H1 (cell line): ENCODE measurements around the gene FGD5. TPM values are rescaled to one million over a fixed set of nuclear protein-coding genes. Genes with fewer than 3 reads are reported as not detected.

Experiments used
- CTCF ChIA-PET: fragments of 300-600 bp; sonication (Branson Sonifier 250); formaldehyde crosslinking; loops from one replicate; lab custom pipeline; 2021; ENCODE audit not compliant: partially characterized antibody; lab: Charles Lee
- POLR2A ChIA-PET: fragments of 300-600 bp; sonication (Branson Sonifier 250); formaldehyde crosslinking; loops from one replicate; lab custom pipeline; 2021; ENCODE audit warnings: inconsistent platforms; ENCODE audit not compliant: partially characterized antibody; lab: Charles Lee
- DNase-seq, 2 experiments: peaks; one replicate each; pipeline versions ENCODE4 v3.0.0 to v3.0.0-alpha.2; 2010 to 2022; ENCODE audit warnings: low spot score in 2 of 2, low read depth in 1 of 2, mixed read lengths in 1 of 2
- FAIRE-seq: peaks from 2 replicates; lab custom pipeline; 2011; peaks lifted over from hg19 to GRCh38; lab: Jason Lieb, UNC
- H2AFZ ChIP-seq: 2 replicates; pipeline ENCODE4 v1.8.1; 2012; ENCODE audit warnings: low read length, inconsistent platforms
- H2AK5ac ChIP-seq: 2 replicates; pipeline ENCODE4 v1.6.1; 2013; ENCODE audit warnings: low read depth, low read length
- H2BK120ac ChIP-seq: replicated peaks from 2 replicates; pipeline ENCODE3; 2013; ENCODE audit warnings: low read depth, low read length, inconsistent platforms
- H2BK12ac ChIP-seq: 2 replicates; pipeline ENCODE4 v1.6.1; 2013; ENCODE audit warnings: low read depth, low read length
- H2BK15ac ChIP-seq: 2 replicates; pipeline ENCODE4 v1.6.1; 2013; ENCODE audit warnings: low read length
- H2BK20ac ChIP-seq: 2 replicates; pipeline ENCODE4 v1.6.1; 2013; ENCODE audit warnings: low read length
- H2BK5ac ChIP-seq: 2 replicates; pipeline ENCODE4 v1.6.1; 2013; ENCODE audit warnings: low read depth, low read length
- H3K14ac ChIP-seq: 2 replicates; pipeline ENCODE4 v1.6.1; 2013; ENCODE audit warnings: inconsistent platforms; ENCODE audit not compliant: insufficient read length
- H3K18ac ChIP-seq: 2 replicates; pipeline ENCODE4 v1.6.1; 2013; ENCODE audit warnings: low read length; ENCODE audit errors: extremely low read depth
- H3K23ac ChIP-seq: 2 replicates; pipeline ENCODE4 v1.6.1; 2013; ENCODE audit warnings: inconsistent platforms; ENCODE audit not compliant: insufficient read length
- H3K23me2 ChIP-seq: 2 replicates; pipeline ENCODE4 v1.6.1; 2013; ENCODE audit warnings: low read depth, low read length
- H3K27ac ChIP-seq: 2 replicates; pipeline ENCODE4 v1.6.1; 2011; ENCODE audit warnings: low read depth, low read length, inconsistent platforms
- H3K27me3 ChIP-seq, 4 experiments: replicated peaks in 1 of 4; 1 replicate in 1 of 4; 2 replicates in 3 of 4; pipeline versions ENCODE4 v1.6.1 to v1.8.1; 2011 to 2013; ENCODE audit warnings: low read length in 3 of 4, mild to moderate bottlenecking in 3 of 4, inconsistent platforms in 2 of 4, mixed read lengths in 2 of 4, moderate library complexity in 1 of 4; ENCODE audit not compliant: control insufficient read depth in 3 of 4, insufficient read depth in 3 of 4; ENCODE audit errors: extremely low read depth in 1 of 4
- H3K36me3 ChIP-seq, 4 experiments: 2 replicates each; pipeline versions ENCODE4 v1.6.1 to v1.8.1; 2011 to 2013; ENCODE audit warnings: mild to moderate bottlenecking in 4 of 4, low read length in 3 of 4, moderate library complexity in 2 of 4, control low read depth in 1 of 4, inconsistent platforms in 1 of 4; ENCODE audit not compliant: insufficient read depth in 4 of 4, control insufficient read depth in 2 of 4
- H3K4ac ChIP-seq: replicated peaks from 2 replicates; pipeline ENCODE3; 2013; ENCODE audit warnings: low read length, low read depth, mixed read lengths, inconsistent platforms; ENCODE audit not compliant: insufficient read length
- H3K4me1 ChIP-seq, 4 experiments: replicated peaks in 1 of 4; 1 replicate in 1 of 4; 2 replicates in 3 of 4; pipeline versions ENCODE4 v1.6.1 to v1.8.1; 2011 to 2013; ENCODE audit warnings: low read length in 3 of 4, inconsistent platforms in 2 of 4, mixed read lengths in 1 of 4; ENCODE audit not compliant: insufficient read depth in 4 of 4, control insufficient read depth in 3 of 4
- H3K4me2 ChIP-seq, 2 experiments: 2 replicates each; pipeline versions ENCODE4 v1.6.1 to v1.8.1; 2011 to 2013; ENCODE audit warnings: low read depth in 2 of 2, low read length in 2 of 2, control low read depth in 1 of 2, inconsistent platforms in 1 of 2, mild to moderate bottlenecking in 1 of 2; ENCODE audit not compliant: insufficient read depth in 1 of 2
- H3K4me3 ChIP-seq, 4 experiments: fragments of 200-600, 300-600 bp in 1 of 4; sonication (generic), shearing (Covaris generic), sonication (Bioruptor Twin) in 1 of 4; 2 replicates each; pipeline versions ENCODE4 v1.5.1 to v1.8.1; 2011 to 2016; ENCODE audit warnings: low read length in 4 of 4, low read depth in 3 of 4, control low read depth in 2 of 4, inconsistent platforms in 2 of 4, mild to moderate bottlenecking in 2 of 4, mixed read lengths in 1 of 4, moderate library complexity in 1 of 4; ENCODE audit not compliant: insufficient read depth in 2 of 4; ENCODE audit errors: extremely low read depth in 1 of 4
- H3K56ac ChIP-seq: replicated peaks from 2 replicates; pipeline ENCODE3; 2013; ENCODE audit warnings: low read depth, mild to moderate bottlenecking, mixed read lengths, low read length, inconsistent platforms; ENCODE audit not compliant: insufficient read length
- H3K79me1 ChIP-seq: 2 replicates; pipeline ENCODE4 v1.6.1; 2013; ENCODE audit warnings: low read depth, low read length, control low read depth
- H3K79me2 ChIP-seq, 2 experiments: 2 replicates each; pipeline versions ENCODE4 v1.6.1 to v1.8.1; 2012 to 2013; ENCODE audit warnings: low read length in 2 of 2, mild to moderate bottlenecking in 2 of 2, inconsistent platforms in 1 of 2; ENCODE audit not compliant: insufficient read depth in 2 of 2, control insufficient read depth in 1 of 2
- H3K9ac ChIP-seq, 4 experiments: replicated peaks in 1 of 4; 1 replicate in 1 of 4; 2 replicates in 3 of 4; pipeline versions ENCODE4 v1.6.1 to v1.8.1; 2011 to 2013; ENCODE audit warnings: low read depth in 3 of 4, low read length in 3 of 4, control low read depth in 2 of 4, mild to moderate bottlenecking in 2 of 4, moderate library complexity in 2 of 4, inconsistent platforms in 1 of 4; ENCODE audit errors: extremely low read depth in 1 of 4
- H3K9me3 ChIP-seq, 2 experiments: 2 replicates each; pipeline versions ENCODE4 v1.6.1 to v1.8.1; 2012 to 2013; ENCODE audit warnings: mild to moderate bottlenecking in 2 of 2, moderate library complexity in 2 of 2, control low read depth in 1 of 2, inconsistent platforms in 1 of 2, low read depth in 1 of 2, low read length in 1 of 2, mixed read lengths in 1 of 2; ENCODE audit not compliant: insufficient read depth in 2 of 2
- H4K20me1 ChIP-seq, 2 experiments: replicated peaks in 1 of 2; 2 replicates each; pipeline versions ENCODE3 to v1.8.1; 2011 to 2013; ENCODE audit warnings: inconsistent platforms in 2 of 2, low read length in 2 of 2, mild to moderate bottlenecking in 1 of 2; ENCODE audit not compliant: insufficient read depth in 2 of 2, control insufficient read depth in 1 of 2
- H4K5ac ChIP-seq: 2 replicates; pipeline ENCODE4 v1.6.1; 2013; ENCODE audit warnings: low read length, low read depth, mixed read lengths, inconsistent platforms; ENCODE audit not compliant: insufficient read length
- H4K8ac ChIP-seq: 2 replicates; pipeline ENCODE4 v1.8.0; 2013; ENCODE audit warnings: mild to moderate bottlenecking, moderate library complexity, low read length, inconsistent platforms; ENCODE audit not compliant: insufficient read depth; ENCODE audit errors: extremely low read depth
- H4K91ac ChIP-seq: replicated peaks from 2 replicates; pipeline ENCODE3; 2013; ENCODE audit warnings: low read length, mixed read lengths, inconsistent platforms; ENCODE audit not compliant: insufficient read length
- EGR1 ChIP-seq: IDR thresholded peaks from 2 replicates; pipeline ENCODE4 v1.6.1; 2011; ENCODE audit warnings: low read depth, low read length, borderline replicate concordance
- RAD21 ChIP-seq, 2 experiments: IDR thresholded peaks in 1 of 2; conservative IDR thresholded peaks in 1 of 2; 2 replicates each; pipeline ENCODE4 v1.6.1; 2011; ENCODE audit warnings: low read depth in 2 of 2, low read length in 2 of 2, improper control_type of control experiment in 1 of 2, inconsistent platforms in 1 of 2, mild to moderate bottlenecking in 1 of 2, moderate library complexity in 1 of 2
- RBBP5 ChIP-seq: IDR thresholded peaks from 2 replicates; pipeline ENCODE4 v1.7.1; 2012; ENCODE audit warnings: low read depth, mild to moderate bottlenecking, inconsistent platforms, low read length, moderate library complexity, borderline replicate concordance
- SIN3A ChIP-seq, 2 experiments: IDR thresholded peaks in 1 of 2; conservative IDR thresholded peaks in 1 of 2; 2 replicates each; pipeline ENCODE4 v1.6.1; 2011 to 2012; ENCODE audit warnings: low read length in 2 of 2, improper control_type of control experiment in 1 of 2, low read depth in 1 of 2, mild to moderate bottlenecking in 1 of 2
- SP4 ChIP-seq: IDR thresholded peaks from 2 replicates; pipeline ENCODE4 v1.6.1; 2012; ENCODE audit warnings: low read length, inconsistent platforms
- TAF7 ChIP-seq: optimal IDR thresholded peaks from 2 replicates; pipeline ENCODE3; 2011; ENCODE audit warnings: low read depth, mild to moderate bottlenecking, inconsistent platforms, low read length, moderate library complexity, borderline replicate concordance
- TEAD4 ChIP-seq: IDR thresholded peaks from 2 replicates; pipeline ENCODE4 v1.6.1; 2012; ENCODE audit warnings: low read depth, low read length, inconsistent platforms, mixed read lengths
- WGBS, 2 experiments: shearing (Covaris generic) in 1 of 2; methylation state at CpG; one replicate each; pipeline versions ENCODE4 v1.1.6 to v1.1.7; 2013 to 2015; ENCODE audit warnings: low lambda C conversion rate in 2 of 2, mixed read lengths in 2 of 2, inconsistent platforms in 1 of 2, low coverage in 1 of 2, missing lambda C conversion rate in 1 of 2; ENCODE audit not compliant: insufficient replicate concordance in 2 of 2, insufficient coverage in 1 of 2, insufficient read length in 1 of 2; ENCODE audit errors: extremely low coverage in 1 of 2, missing lambda C conversion rate in 1 of 2; 5-methylcytosine and 5-hydroxymethylcytosine counted together
- polyA plus RNA-seq, 7 experiments: library from polyadenylated mRNA; depleted of rRNA in 3 of 7; stranded (reverse) in 5 of 7; unstranded in 2 of 7; fragments of >200 nt in 5 of 7; fragments of 200-250 nt in 2 of 7; gene quantifications; 1 replicate in 5 of 7; 2 replicates in 1 of 7; 4 replicates in 1 of 7; pipeline versions ENCODE4 v1.2.1 to v1.2.3, GENCODE V29; 2011 to 2013; ENCODE audit warnings: missing spikeins in 2 of 7, mixed read lengths in 2 of 7
- total RNA-seq: library from RNA; stranded (reverse); fragmentation: NEBNext Ultra II Directional; extraction: Animal tissue kit (Norgen Biotek cat#: 25700); gene quantifications from 2 replicates; pipeline ENCODE4 v1.2.1, GENCODE V29; 2021

Gene FGD5
- total and polyA plus RNA-seq, 2 of the 8 experiments (the other 6 are each of a cell fraction or from before 2014, with no cell fraction given): 4.7 to 14.3 TPM

GRCh38 chr3:14793126-14793857 lies 25.5 kb upstream of the FGD5 start:
- no peak overlapping the region for H3K4ac ChIP-seq
- H4K20me1 ChIP-seq: no peaks in the 10 kb centered on the region
- H3K79me1 ChIP-seq: no peaks in the 10 kb centered on the region
- H3K9ac ChIP-seq: no peak overlapping the region
- H2BK120ac ChIP-seq: no peak overlapping the region
- no peak overlapping the region for H3K4me2 ChIP-seq
- no peak overlapping the region for H2AK5ac ChIP-seq
- no peak overlapping the region for H3K14ac ChIP-seq
- H3K9me3 ChIP-seq: no peaks in the 10 kb centered on the region
- TF ChIP-seq EGR1 (no peak), RBBP5 (no peak), TAF7 (no peak), TEAD4 (no peak), SP4 (no peak), RAD21 (IDR thresholded peaks at IDR 0.05 in 1 of 2, conservative IDR thresholded peaks at IDR 0.05 in 1 of 2; ENCODE audit: low read depth in 2 of 2, low read length in 2 of 2) (no peak), SIN3A (conservative IDR thresholded peaks at IDR 0.05 in 1 of 2, IDR thresholded peaks at IDR 0.05 in 1 of 2; ENCODE audit: low read depth in 1 of 2, low read length in 2 of 2) (no peak)
- no peak overlapping the region; the same call in 1 of the 2 replicates for H4K8ac ChIP-seq
- no peak overlapping the region for H2AFZ ChIP-seq
- H2BK12ac ChIP-seq: no peak overlapping the region
- no peak overlapping the region for H4K91ac ChIP-seq
- no peak overlapping the region for H3K27ac ChIP-seq
- CTCF ChIA-PET: interaction anchor here (0.9 to 12.7 kb wide), 22 partner anchors 11 to 125 kb away, joined by 3 to 308 read pairs (median 4); no protein-coding TSS in a partner anchor
- H2BK20ac ChIP-seq: no peak overlapping the region
- H3K23me2 ChIP-seq: no peaks in the 10 kb centered on the region
- no peaks in the 10 kb centered on the region for H3K79me2 ChIP-seq
- no peak overlapping the region for H2BK15ac ChIP-seq
- no peak overlapping the region for H3K18ac ChIP-seq
- peaks cover 0 to 8% (median 2%) of the 10 kb centered on the region in 4 experiments; a peak in 5 of 7 replicates for H3K4me1 ChIP-seq
- H3K4me3 ChIP-seq: no peak overlapping the region
- H4K5ac ChIP-seq: no peak overlapping the region
- WGBS, 2 experiments: 92% methylated on average over 13 of the region's 15 CpGs; no CpG with 5 or more reads in 1 of the 2 experiments
- no peak overlapping the region for H2BK5ac ChIP-seq
- no peak overlapping the region for H3K56ac ChIP-seq
- H3K36me3 ChIP-seq: no peaks in the 10 kb centered on the region
- no peak for FAIRE-seq
- DNase-seq: no peak
- POLR2A ChIA-PET: interaction anchor here (0.8 kb wide), 2 partner anchors 9 to 120 kb away, joined by 3 read pairs; no protein-coding TSS in a partner anchor
- peaks cover 0 to 3% (median 0%) of the 10 kb centered on the region in 4 experiments; a peak in 1 of 7 replicates for H3K27me3 ChIP-seq
- H3K23ac ChIP-seq: no peak overlapping the region
